Measurements from ENCODE around the gene PTPN23. TPM values are rescaled to one million over a fixed set of nuclear protein-coding genes. Genes with fewer than 3 reads are reported as not detected.

Gene PTPN23
- total RNA-seq, 6 experiments from 2014 or later: 43.1 to 50.0 (median 48.6) TPM

GRCh38 chr3:47425959-47426358, 45.1 kb downstream of the PTPN23 start:
- TF ChIP-seq, protein P1, sequence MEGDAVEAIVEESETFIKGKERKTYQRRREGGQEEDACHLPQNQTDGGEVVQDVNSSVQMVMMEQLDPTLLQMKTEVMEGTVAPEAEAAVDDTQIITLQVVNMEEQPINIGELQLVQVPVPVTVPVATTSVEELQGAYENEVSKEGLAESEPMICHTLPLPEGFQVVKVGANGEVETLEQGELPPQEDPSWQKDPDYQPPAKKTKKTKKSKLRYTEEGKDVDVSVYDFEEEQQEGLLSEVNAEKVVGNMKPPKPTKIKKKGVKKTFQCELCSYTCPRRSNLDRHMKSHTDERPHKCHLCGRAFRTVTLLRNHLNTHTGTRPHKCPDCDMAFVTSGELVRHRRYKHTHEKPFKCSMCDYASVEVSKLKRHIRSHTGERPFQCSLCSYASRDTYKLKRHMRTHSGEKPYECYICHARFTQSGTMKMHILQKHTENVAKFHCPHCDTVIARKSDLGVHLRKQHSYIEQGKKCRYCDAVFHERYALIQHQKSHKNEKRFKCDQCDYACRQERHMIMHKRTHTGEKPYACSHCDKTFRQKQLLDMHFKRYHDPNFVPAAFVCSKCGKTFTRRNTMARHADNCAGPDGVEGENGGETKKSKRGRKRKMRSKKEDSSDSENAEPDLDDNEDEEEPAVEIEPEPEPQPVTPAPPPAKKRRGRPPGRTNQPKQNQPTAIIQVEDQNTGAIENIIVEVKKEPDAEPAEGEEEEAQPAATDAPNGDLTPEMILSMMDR (IDR thresholded peaks at IDR 0.05): no peak
- Mint-ChIP-seq H3K9me3 (no peaks in the 10 kb centered on the region), H3K27me3 (ENCODE audit: insufficient read depth) (peaks cover 2% of the 10 kb centered on the region), H3K4me3 (no peak overlapping the region), H3K4me1 (ENCODE audit: low read depth) (peaks cover 13% of the 10 kb centered on the region), H3K36me3 (ENCODE audit: low read depth) (no peaks in the 10 kb centered on the region), H3K27ac (no peak overlapping the region)
- no peak for DNase-seq

GRCh38 chr3:47427866-47428265, 47.0 kb downstream of the PTPN23 start:
- no peak overlapping the region for H3K27ac Mint-ChIP-seq
- no peak overlapping the region for H3K4me3 Mint-ChIP-seq
- no peaks in the 10 kb centered on the region; the same call in none of the 2 replicates for H3K27me3 Mint-ChIP-seq (ENCODE audit: insufficient read depth)
- no peak for DNase-seq
- TF ChIP-seq, protein P1 (IDR thresholded peaks at IDR 0.05): no peak
- no peaks in the 10 kb centered on the region for H3K36me3 Mint-ChIP-seq (ENCODE audit: low read depth)
- H3K4me1 Mint-ChIP-seq (ENCODE audit: low read depth): no peaks in the 10 kb centered on the region
- no peaks in the 10 kb centered on the region for H3K9me3 Mint-ChIP-seq

DNA sequence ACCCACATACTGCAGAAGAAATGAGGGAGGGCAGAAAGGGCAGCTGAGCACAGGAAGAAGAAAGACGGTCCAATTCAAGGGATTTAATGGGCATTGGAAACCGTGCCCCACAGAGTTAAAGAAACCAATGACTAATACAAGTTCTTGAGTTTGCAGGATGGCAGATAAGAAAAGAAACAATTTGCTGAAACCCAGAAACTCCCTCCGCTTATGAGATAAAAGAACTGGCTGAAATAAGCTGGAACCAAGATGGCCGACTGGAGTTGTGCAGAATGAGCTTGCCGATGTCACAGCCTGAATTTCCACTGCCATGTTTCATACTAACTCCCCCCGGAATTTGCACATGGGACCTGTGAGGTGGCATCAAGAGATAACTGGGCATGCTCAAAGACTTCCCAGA, 47.8 kb downstream of the PTPN23 start:
- TF ChIP-seq, protein P1 (IDR thresholded peaks at IDR 0.05): no peak
- H3K27me3 Mint-ChIP-seq (ENCODE audit: insufficient read depth): no peaks in the 10 kb centered on the region; the same call in none of the 2 replicates
- H3K27ac Mint-ChIP-seq: no peak overlapping the region
- DNase-seq: no peak
- no peaks in the 10 kb centered on the region for H3K4me1 Mint-ChIP-seq (ENCODE audit: low read depth)
- H3K9me3 Mint-ChIP-seq: no peaks in the 10 kb centered on the region
- no peaks in the 10 kb centered on the region; the same call in 1 of the 2 replicates for H3K36me3 Mint-ChIP-seq (ENCODE audit: low read depth)
- no peak overlapping the region for H3K4me3 Mint-ChIP-seq

DNA sequence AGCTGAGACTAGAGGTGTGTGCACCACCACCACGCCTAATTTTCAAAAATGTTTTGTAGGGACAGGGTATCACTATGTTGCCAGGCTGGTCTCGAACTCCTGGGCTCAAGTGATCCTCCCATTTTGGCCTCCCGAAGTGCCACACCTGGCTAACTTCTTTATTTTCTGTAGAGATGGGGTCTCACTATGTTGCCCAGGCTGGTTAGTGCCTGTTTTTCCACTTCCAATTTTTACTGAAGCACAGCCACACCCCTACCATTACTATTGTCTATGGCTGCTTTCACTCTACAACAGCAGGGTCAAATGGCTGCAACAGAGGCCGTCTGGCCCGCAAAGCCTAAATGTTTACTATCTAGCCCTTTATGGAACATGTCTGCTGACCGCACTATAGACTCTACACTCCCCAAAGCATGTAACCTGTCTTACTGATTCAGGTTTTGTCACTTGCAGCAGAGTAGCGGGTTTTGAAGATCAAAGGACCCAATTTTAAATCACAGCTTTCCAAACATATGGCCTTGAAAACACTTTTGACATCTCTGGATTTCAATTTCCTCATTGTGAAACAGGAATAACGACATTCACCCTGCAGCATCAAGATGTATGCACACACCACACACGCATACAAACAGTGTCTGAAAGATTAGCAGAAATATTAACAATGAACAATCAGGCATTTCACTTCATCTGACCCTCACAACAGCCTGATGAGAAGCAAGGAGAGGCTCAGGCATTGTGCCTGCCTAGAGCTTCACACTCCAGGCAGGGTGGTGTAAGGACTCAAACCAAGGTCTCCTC, 48.9 kb downstream of the PTPN23 start:
- TF ChIP-seq, protein P1 (IDR thresholded peaks at IDR 0.05): no peak
- no peak for DNase-seq
- Mint-ChIP-seq H3K36me3 (ENCODE audit: low read depth) (peaks cover 5% of the 10 kb centered on the region), H3K27me3 (ENCODE audit: insufficient read depth) (no peaks in the 10 kb centered on the region; the same call in none of the 2 replicates), H3K27ac (no peak overlapping the region), H3K4me3 (no peak overlapping the region), H3K4me1 (ENCODE audit: low read depth) (no peaks in the 10 kb centered on the region), H3K9me3 (no peaks in the 10 kb centered on the region)

DNA sequence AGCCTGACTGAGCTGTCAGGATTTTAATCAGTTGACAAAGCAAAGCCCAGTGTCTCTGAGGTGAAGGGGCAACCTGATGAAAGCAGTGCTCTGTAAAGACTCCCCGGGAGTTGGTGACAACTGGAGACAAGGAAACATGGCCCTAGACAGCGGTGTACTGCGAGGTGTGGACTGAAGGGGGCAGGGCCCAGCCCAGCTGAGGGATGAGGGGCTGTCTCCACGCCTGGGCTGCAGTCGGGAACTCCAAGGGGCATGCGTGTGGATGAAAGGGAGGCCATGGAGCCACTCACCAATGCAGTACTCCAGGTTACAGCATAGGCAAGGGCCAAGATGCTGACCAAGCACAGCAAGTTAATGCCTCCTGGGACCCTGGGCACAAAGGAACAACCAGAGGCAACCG, 49.8 kb downstream of the PTPN23 start:
- Mint-ChIP-seq H3K27ac (no peak overlapping the region), H3K4me3 (no peak overlapping the region), H3K27me3 (ENCODE audit: insufficient read depth) (no peaks in the 10 kb centered on the region; the same call in none of the 2 replicates), H3K9me3 (no peaks in the 10 kb centered on the region), H3K36me3 (ENCODE audit: low read depth) (peaks cover 8% of the 10 kb centered on the region), H3K4me1 (ENCODE audit: low read depth) (no peaks in the 10 kb centered on the region)
- TF ChIP-seq, protein P1 (IDR thresholded peaks at IDR 0.05): no peak
- no peak for DNase-seq

Measured in HFFc6 (cell line).